Measurements from ENCODE around the gene IFT122. TPM values are rescaled to one million over a fixed set of nuclear protein-coding genes. Genes with fewer than 3 reads are reported as not detected.
"Not testable (repeated sequence)": the region's sequence is repeated elsewhere in the genome, so short reads cannot be mapped to it uniquely, and the experiment has no call there.

IFT122 gene
- total RNA-seq, 6 experiments from 2014 or later = 7.1 to 16.8 (median 11.5) TPM

GRCh38 chr3:129515821-129516432, 75.9 kb downstream of the IFT122 start:
- ATAC-seq = not testable (repeated sequence)

DNA sequence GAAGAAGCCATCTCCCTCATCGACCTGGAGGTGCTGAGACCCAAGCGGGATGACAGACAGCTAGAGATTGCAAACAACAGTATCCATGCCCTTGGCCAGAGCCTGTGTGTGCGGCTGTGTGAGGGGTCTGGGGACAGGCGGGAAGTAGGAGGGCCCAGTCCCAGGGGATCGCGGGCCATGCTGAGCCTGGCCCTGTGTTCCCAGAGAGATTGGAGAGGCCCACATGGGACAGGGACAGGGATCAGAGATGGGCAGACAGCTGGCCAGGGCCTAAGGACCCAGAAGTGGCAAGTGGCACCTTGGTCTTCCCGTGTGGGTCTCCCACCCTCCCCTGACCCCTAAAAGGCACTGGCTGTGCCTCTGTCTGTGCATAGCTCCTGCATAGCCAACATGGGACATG, 77.5 kb downstream of the IFT122 start:
- H3K4me3 ChIP-seq = no peak overlapping the region
- H3K4me1 ChIP-seq = no peaks in the 10 kb centered on the region
- WGBS (ENCODE audit: insufficient coverage, low coverage, low lambda C conversion rate, missing lambda C conversion rate) = 69% methylated on average over 2 of the region's 7 CpGs
- no peaks in the 10 kb centered on the region for H3K9me3 ChIP-seq
- no peaks in the 10 kb centered on the region for H3K27me3 ChIP-seq
- DNase-seq (peak in 1 of 3 donors; percentile 20), ATAC-seq (no peak)
- no peak overlapping the region for H3K27ac ChIP-seq
- TF ChIP-seq CTCF (IDR thresholded peaks at IDR 0.05) = no peak
- intact Hi-C loops (cut with DNase I) = no loop called here
- no peaks in the 10 kb centered on the region for H3K36me3 ChIP-seq

More at GRCh38 chr3:129515821-129516432, 75.9 kb downstream of the IFT122 start:
- H3K4me1 ChIP-seq; H3K36me3 ChIP-seq; H3K27me3 ChIP-seq; H3K4me3 ChIP-seq; DNase-seq; H3K27ac ChIP-seq; H3K9me3 ChIP-seq; intact Hi-C loops (cut with DNase I): not testable (repeated sequence)
- no CpG with 5 or more reads among the region's 7 CpGs for WGBS (ENCODE audit: insufficient coverage, low coverage, low lambda C conversion rate, missing lambda C conversion rate)

DNA sequence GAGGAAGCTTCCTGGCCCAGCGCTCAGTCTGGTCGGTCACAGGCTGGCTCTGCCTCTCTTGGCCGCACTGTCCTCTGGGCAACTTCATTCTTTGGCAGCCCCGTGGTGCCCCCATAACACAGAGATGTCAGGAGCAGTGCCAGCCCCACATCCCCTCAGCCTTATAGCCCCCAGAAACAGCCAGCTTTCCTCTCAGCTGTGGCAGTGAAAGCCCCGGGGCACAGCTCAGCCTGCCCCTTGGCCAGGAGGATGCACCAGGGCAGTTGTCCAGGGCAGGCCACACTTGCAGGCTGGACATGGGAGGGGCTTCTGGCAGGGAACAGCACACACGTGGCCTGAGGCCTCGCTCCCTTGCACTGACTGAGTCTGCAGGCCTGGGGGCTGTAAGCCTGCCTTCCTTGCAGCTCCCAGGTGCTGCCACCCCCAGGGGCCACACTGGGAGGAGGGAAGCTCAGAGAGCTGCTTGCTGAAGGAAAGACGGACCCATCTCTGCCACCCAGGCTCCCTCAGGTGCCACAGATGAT, 78.1 kb downstream of the IFT122 start:
- Histone ChIP-seq H3K27me3 (no peaks in the 10 kb centered on the region), H3K36me3 (no peaks in the 10 kb centered on the region), H3K9me3 (no peaks in the 10 kb centered on the region), H3K4me1 (no peaks in the 10 kb centered on the region), H3K4me3 (no peak overlapping the region), H3K27ac (no peak overlapping the region)
- DNase-seq (peak in 1 of 3 donors; percentile 39), ATAC-seq (no peak)
- intact Hi-C loops (cut with DNase I) = no loop called here
- TF ChIP-seq POLR2A (IDR thresholded peaks at IDR 0.05) (no peak), CTCF (IDR thresholded peaks at IDR 0.05) (no peak)
- whole genome bisulfite sequencing (ENCODE audit: insufficient coverage, low coverage, low lambda C conversion rate, missing lambda C conversion rate) = 70% methylated on average over 2 of the region's 8 CpGs

DNA sequence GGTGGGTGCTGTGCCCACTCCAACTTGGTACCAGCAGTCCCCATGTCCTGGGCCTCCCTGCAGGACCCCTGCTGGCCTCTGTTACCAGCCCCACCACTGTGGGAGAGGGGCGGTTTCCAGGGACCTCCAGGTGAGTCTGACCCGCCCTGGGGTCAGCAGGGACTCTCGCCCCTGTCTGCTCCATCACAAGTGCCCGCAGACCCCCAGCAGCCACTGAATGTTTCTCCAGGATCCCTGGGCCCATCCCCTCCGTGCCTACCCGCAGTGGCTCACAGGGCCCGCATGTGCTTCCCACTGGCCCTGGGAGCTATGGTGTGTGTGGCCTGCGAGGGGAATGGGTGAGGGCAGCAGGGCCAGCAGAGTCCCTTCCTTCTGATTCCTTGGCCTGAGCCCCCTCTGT, 78.6 kb downstream of the IFT122 start:
- Histone ChIP-seq H3K4me3 (no peak overlapping the region), H3K27ac (no peak overlapping the region), H3K9me3 (no peaks in the 10 kb centered on the region), H3K4me1 (no peaks in the 10 kb centered on the region), H3K27me3 (no peaks in the 10 kb centered on the region), H3K36me3 (no peaks in the 10 kb centered on the region)
- intact Hi-C loops (cut with DNase I) = no loop called here
- peak in 1 of 3 donors; percentile 31 for DNase-seq
- TF ChIP-seq POLR2A (IDR thresholded peaks at IDR 0.05) (no peak), CTCF (IDR thresholded peaks at IDR 0.05) (no peak)
- ATAC-seq = no peak
- WGBS (ENCODE audit: insufficient coverage, low coverage, low lambda C conversion rate, missing lambda C conversion rate) = no CpG with 5 or more reads among the region's 8 CpGs

GRCh38 chr3:129519449-129519848, 79.4 kb downstream of the IFT122 start:
- WGBS (ENCODE audit: insufficient coverage, low coverage, low lambda C conversion rate, missing lambda C conversion rate) = 80% methylated on average over 1 of the region's 10 CpGs
- ATAC-seq = no peak
- Histone ChIP-seq H3K9me3 (no peaks in the 10 kb centered on the region), H3K27me3 (no peaks in the 10 kb centered on the region), H3K36me3 (no peaks in the 10 kb centered on the region), H3K4me1 (no peaks in the 10 kb centered on the region), H3K4me3 (no peak overlapping the region), H3K27ac (no peak overlapping the region)
- TF ChIP-seq POLR2A (IDR thresholded peaks at IDR 0.05) (no peak), CTCF (IDR thresholded peaks at IDR 0.05) (no peak)
- DNase-seq = no peak
- intact Hi-C loops (cut with DNase I) = no loop called here

All from right lobe of liver (tissue), 6 donors.